Neuron (in vitro differentiated cells): ENCODE results near the gene ERBB4.

Experiments used
- H2AFZ ChIP-seq: one replicate; pipeline ENCODE4 v1.6.1; 2013; ENCODE audit warnings: low read depth, mild to moderate bottlenecking, inconsistent platforms, low read length, moderate library complexity
- H3K27me3 ChIP-seq: one replicate; pipeline ENCODE4 v1.6.1; 2013; ENCODE audit warnings: low read length; ENCODE audit not compliant: insufficient read depth
- H3K36me3 ChIP-seq: one replicate; pipeline ENCODE4 v1.6.1; 2013; ENCODE audit warnings: low read length; ENCODE audit not compliant: insufficient read depth
- H3K4me1 ChIP-seq: one replicate; pipeline ENCODE4 v1.6.1; 2013; ENCODE audit warnings: low read length; ENCODE audit not compliant: insufficient read depth
- H3K4me3 ChIP-seq: 2 replicates; pipeline ENCODE4 v1.5.1; 2013; ENCODE audit warnings: mild to moderate bottlenecking, low read length, moderate library complexity
- H3K9me3 ChIP-seq: one replicate; pipeline ENCODE4 v1.6.1; 2013; ENCODE audit warnings: low read length

Gene ERBB4

GRCh38 chr2:211354481-211354880 is 1184.1 kb downstream of the ERBB4 start:
- no peaks in the 10 kb centered on the region for H3K9me3 ChIP-seq
- H3K36me3 ChIP-seq, result no peaks in the 10 kb centered on the region
- no peaks in the 10 kb centered on the region for H3K27me3 ChIP-seq
- no peak overlapping the region for H3K4me3 ChIP-seq
- H2AFZ ChIP-seq, result no peak overlapping the region
- H3K4me1 ChIP-seq, result peaks cover 9% of the 10 kb centered on the region

GRCh38 chr2:211351987-211352386 is 1186.6 kb downstream of the ERBB4 start:
- Histone ChIP-seq H2AFZ (peak overlapping the region; percentile 40), H3K4me1 (peaks cover 4% of the 10 kb centered on the region), H3K9me3 (peaks cover 5% of the 10 kb centered on the region), H3K36me3 (no peaks in the 10 kb centered on the region), H3K4me3 (no peak overlapping the region), H3K27me3 (no peaks in the 10 kb centered on the region)

- H3K27me3 ChIP-seq, result no peaks in the 10 kb centered on the region
Measured at GRCh38 chr2:211349031-211349430, 1189.6 kb downstream of the ERBB4 start.

GRCh38 chr2:211347328-211347727 is 1191.3 kb downstream of the ERBB4 start:
- H3K4me3 ChIP-seq, result no peak overlapping the region
- H3K27me3 ChIP-seq, result no peaks in the 10 kb centered on the region
- no peak overlapping the region for H2AFZ ChIP-seq
- H3K4me1 ChIP-seq, result peaks cover 4% of the 10 kb centered on the region
- H3K36me3 ChIP-seq, result no peaks in the 10 kb centered on the region
- H3K9me3 ChIP-seq, result peaks cover 5% of the 10 kb centered on the region

More at GRCh38 chr2:211349031-211349430, 1189.6 kb downstream of the ERBB4 start:
- H3K36me3 ChIP-seq, result no peaks in the 10 kb centered on the region
- no peak overlapping the region for H2AFZ ChIP-seq
- peaks cover 5% of the 10 kb centered on the region for H3K9me3 ChIP-seq
- H3K4me1 ChIP-seq, result peaks cover 4% of the 10 kb centered on the region
- H3K4me3 ChIP-seq, result no peak overlapping the region

GRCh38 chr2:211344289-211344688 is 1194.3 kb downstream of the ERBB4 start:
- no peaks in the 10 kb centered on the region for H3K4me1 ChIP-seq
- H3K27me3 ChIP-seq, result no peaks in the 10 kb centered on the region
- H3K4me3 ChIP-seq, result no peak overlapping the region
- no peaks in the 10 kb centered on the region for H3K36me3 ChIP-seq
- H2AFZ ChIP-seq, result no peak overlapping the region
- H3K9me3 ChIP-seq, result peaks cover 5% of the 10 kb centered on the region

GRCh38 chr2:211333377-211333776 is 1205.2 kb downstream of the ERBB4 start:
- Histone ChIP-seq H3K36me3 (no peaks in the 10 kb centered on the region), H3K9me3 (no peaks in the 10 kb centered on the region)

GRCh38 chr2:211331736-211332135 is 1206.9 kb downstream of the ERBB4 start:
- H3K4me3 ChIP-seq, result no peak overlapping the region
- no peak overlapping the region for H2AFZ ChIP-seq
- H3K36me3 ChIP-seq, result no peaks in the 10 kb centered on the region
- H3K27me3 ChIP-seq, result no peaks in the 10 kb centered on the region
- no peaks in the 10 kb centered on the region for H3K9me3 ChIP-seq
- peaks cover 3% of the 10 kb centered on the region for H3K4me1 ChIP-seq

More at GRCh38 chr2:211333377-211333776, 1205.2 kb downstream of the ERBB4 start:
- no peak overlapping the region for H2AFZ ChIP-seq
- H3K4me1 ChIP-seq, result peaks cover 3% of the 10 kb centered on the region
- no peak overlapping the region for H3K4me3 ChIP-seq
- no peaks in the 10 kb centered on the region for H3K27me3 ChIP-seq

GRCh38 chr2:211329882-211330281 is 1208.7 kb downstream of the ERBB4 start:
- H3K4me1 ChIP-seq, result peaks cover 3% of the 10 kb centered on the region
- no peak overlapping the region for H2AFZ ChIP-seq
- no peaks in the 10 kb centered on the region for H3K27me3 ChIP-seq
- H3K9me3 ChIP-seq, result no peaks in the 10 kb centered on the region
- H3K4me3 ChIP-seq, result no peak overlapping the region
- no peaks in the 10 kb centered on the region for H3K36me3 ChIP-seq

- Histone ChIP-seq H3K27me3 (no peaks in the 10 kb centered on the region), H3K4me3 (no peak overlapping the region), H3K36me3 (no peaks in the 10 kb centered on the region), H3K4me1 (peaks cover 3% of the 10 kb centered on the region), H3K9me3 (no peaks in the 10 kb centered on the region), H2AFZ (no peak overlapping the region)
Measured at GRCh38 chr2:211329421-211329820, 1209.2 kb downstream of the ERBB4 start.

GRCh38 chr2:211328126-211328525 is 1210.5 kb downstream of the ERBB4 start:
- Histone ChIP-seq H3K9me3 (no peaks in the 10 kb centered on the region), H3K4me1 (peaks cover 3% of the 10 kb centered on the region), H3K36me3 (no peaks in the 10 kb centered on the region), H2AFZ (no peak overlapping the region), H3K27me3 (no peaks in the 10 kb centered on the region), H3K4me3 (no peak overlapping the region)
